Vagina (tissue), 2 donors: ENCODE results near the gene N4BP2.
"Not testable (repeated sequence)": the region's sequence is repeated elsewhere in the genome, so short reads cannot be mapped to it uniquely, and the experiment has no call there.

Experiments
- CTCF ChIP-seq, 3 experiments: fragments of 450-650 bp in 2 of 3; fragments of 200-600 bp in 1 of 3; sonication (generic) in 1 of 3; IDR thresholded peaks; one replicate each; pipeline ENCODE4 v1.5.1; 2017 to 2019; ENCODE audit warnings: antibody characterized with exemption in 3 of 3, mild to moderate bottlenecking in 2 of 3, moderate library complexity in 2 of 3
- POLR2A ChIP-seq, 2 donors: fragments of 450-650 bp; IDR thresholded peaks; one replicate each; pipeline ENCODE4 v1.6.1; 2017; ENCODE audit warnings: antibody characterized with exemption in 2 of 2, mild to moderate bottlenecking in 2 of 2, moderate library complexity in 2 of 2
- POLR2AphosphoS5 ChIP-seq, 2 donors: sonication (generic); formaldehyde crosslinking; IDR thresholded peaks; one replicate each; pipeline ENCODE4 v1.9.0; 2017; ENCODE audit warnings: antibody characterized with exemption in 2 of 2, mild to moderate bottlenecking in 2 of 2, low read depth in 1 of 2; ENCODE audit not compliant: insufficient read depth in 1 of 2

- not testable (repeated sequence) for TF ChIP-seq CTCF (IDR thresholded peaks at IDR 0.05); POLR2A (IDR thresholded peaks at IDR 0.05); POLR2AphosphoS5 (IDR thresholded peaks at IDR 0.05; ENCODE audit: insufficient read depth in 1 of 2, low read depth in 1 of 2)
Measured at GRCh38 chr4:40093400-40093799, 36.8 kb downstream of the N4BP2 start.
